Activated T-cell treated with anti-CD3 and anti-CD28 coated beads for 24 hours (primary cell): ENCODE results near the gene CCNT2.
"Not testable (repeated sequence)": the region's sequence is repeated elsewhere in the genome, so short reads cannot be mapped to it uniquely, and the experiment has no call there.

ENCODE experiments used
- DNase-seq: peaks from one replicate; pipeline ENCODE4 v3.0.0-alpha.2; 2020; ENCODE audit warnings: low read depth

The CCNT2 gene

DNA sequence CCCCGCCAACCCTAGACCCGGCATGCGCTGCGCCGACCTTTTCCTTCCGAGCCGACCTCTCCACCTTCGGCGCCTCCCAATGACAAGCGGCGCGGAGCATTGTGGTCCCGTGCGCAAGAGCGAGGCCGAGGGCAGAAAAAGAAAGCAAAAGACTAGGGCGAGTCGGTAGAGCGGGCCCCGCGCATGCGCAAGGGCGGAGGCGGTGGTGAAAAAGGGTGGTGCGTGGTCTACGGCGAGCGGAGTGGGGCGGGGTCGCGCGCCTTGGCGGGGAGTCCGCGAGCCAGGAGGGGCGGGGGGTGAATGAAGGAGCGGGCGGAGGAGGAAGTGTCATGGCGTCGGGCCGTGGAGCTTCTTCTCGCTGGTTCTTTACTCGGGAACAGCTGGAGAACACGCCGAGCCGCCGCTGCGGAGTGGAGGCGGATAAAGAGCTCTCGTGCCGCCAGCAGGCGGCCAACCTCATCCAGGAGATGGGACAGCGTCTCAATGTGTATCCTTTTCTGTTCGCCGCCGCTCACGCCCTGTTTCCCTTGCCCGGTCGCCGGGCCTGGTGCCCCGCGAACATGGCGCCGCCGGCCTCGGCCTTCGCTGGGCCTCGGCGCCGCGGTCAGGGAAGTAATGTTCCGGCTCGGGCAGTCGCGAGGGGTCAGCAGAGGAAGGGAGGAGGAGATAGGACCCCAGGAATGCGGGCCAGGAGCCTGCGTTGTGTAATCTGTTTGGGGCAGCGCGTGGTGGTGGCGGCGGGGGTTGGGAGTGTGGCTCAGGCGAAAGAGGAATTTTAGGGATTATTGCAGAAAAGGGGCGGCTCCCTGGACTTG, at the start of gene CCNT2:
Gene CCNT2, plus strand, starts transcription at position 297 of the 815 bp plus-strand sequence. Its CDS starts 33 bp downstream, at position 330.
- peak; percentile 100 for DNase-seq

DNA sequence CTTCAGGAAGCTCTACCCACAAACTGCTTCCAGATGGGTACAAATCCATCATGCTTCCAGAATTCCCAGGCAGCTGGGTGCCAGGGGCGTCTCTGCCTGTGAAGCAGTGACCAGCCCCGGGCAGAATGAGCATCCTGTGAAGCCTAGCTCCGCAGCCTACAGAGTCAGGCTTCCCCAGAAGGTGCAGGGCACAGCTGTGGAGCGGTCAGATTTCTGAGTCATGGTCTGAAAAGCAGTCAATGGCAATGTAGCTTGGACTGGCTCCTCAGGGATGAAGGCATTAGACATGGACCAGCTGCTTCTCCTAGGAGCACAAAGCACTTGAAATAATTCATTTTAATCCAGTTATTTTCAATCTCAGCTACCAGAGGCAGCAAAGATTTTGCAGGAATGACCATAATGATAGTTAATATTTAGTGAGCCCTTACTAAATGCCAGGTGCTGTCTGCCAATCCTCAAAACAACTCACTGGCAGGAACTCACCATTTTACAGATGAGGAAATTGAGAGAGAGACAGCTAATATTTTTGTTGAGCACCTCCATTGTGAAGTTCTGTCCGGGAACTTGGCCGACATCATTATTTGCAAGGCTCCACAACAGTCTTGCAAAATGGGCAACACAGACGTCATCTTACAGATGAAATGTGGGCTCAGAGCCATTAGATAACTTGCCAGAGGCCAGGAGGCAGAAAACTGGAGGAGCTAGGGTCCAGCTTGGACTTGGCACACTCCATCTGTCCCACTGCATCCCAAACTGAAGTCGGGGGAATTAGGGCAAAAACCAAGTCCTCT, 48.5 kb upstream of the CCNT2 start:
- DNase-seq: no peak

DNA sequence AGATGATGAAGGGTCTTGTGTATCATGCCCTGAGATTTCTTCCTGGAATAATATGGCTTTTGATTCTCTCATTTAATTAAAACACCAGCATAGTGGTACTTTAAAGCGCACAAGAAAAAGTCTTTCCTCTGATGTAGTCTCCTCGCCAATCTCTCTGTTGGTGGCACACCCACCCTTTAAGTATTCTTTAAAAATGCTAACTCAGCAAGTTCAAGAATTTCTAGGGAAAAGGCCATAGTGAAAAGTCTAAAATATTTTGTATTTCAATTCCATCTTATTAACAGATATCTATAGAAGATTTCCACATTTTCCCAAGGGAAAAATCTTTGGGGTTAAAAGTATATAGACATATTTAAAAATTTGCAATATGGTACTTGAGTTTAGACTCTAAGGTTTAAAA, 45.5 kb upstream of the CCNT2 start:
- DNase-seq: no peak

DNA sequence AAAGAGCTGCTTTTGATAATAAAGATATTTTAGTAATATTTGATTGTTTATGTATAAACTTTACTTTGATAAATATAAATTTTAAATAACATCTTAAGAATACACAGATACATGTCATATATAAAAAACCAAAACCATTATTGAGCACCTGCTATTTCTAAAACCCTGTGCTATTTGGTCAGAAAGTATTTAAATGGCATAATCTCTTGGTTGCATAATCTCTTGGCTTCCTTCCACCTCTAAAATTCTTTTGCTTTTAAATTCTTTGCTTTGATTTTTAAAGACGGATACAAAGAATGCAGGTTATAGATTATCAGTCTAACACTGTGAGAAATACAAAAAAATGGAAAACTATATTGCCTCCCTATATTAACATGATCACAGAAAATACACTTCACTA, 43.3 kb upstream of the CCNT2 start:
- no peak for DNase-seq

DNA sequence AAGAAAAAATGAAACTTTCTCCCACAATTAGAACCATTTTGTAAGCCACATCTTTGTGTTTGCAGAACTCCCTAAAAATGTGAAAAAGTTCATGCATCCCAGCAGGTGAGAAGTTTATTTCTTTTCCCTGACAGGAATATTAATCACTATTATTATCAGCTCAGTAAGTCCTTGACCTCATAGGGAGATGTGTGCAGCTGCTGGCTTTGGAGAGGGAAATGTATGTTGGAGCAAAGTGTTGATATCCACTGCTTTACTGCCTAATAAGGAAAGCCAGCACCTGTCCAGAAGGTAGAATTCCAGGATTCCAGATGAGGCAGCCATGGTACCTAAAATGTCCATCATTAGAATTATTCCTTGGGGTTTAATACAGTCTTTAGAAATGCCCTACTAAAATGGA, 35.8 kb upstream of the CCNT2 start:
- no peak for DNase-seq

DNA sequence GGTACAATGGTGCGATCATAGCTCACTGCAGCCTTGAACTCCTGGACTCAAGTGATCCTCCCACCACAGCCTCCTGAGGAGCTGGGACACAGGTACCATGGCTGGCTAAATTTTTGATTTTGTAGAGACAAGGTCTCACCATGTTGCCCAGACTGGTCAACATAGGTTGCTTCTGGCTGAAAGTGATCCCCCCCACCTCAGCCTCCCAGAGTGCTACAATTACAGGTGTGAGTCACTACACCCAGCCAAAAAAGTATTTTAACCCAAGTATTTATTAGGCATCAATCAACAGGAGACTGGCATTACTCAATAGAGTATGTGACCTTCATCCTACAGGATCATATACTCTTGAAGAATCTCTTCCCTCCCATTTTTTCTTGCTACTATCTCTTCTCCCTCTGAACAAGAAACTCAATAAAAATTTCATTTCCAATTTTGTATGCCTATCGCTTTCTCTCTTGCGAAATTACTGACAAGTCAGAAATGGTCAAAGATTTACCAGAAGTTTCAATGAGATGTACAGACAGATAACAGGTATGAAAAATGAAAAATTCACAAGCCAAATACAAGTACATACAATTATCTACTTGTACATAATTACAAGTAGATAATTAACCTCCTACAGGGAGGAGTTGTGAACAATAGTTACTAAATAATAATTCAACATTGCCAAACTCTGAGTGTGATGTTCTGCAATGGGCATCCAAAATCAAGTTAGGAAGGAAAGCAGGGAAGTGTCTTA, 34.9 kb upstream of the CCNT2 start:
- no peak for DNase-seq

DNA sequence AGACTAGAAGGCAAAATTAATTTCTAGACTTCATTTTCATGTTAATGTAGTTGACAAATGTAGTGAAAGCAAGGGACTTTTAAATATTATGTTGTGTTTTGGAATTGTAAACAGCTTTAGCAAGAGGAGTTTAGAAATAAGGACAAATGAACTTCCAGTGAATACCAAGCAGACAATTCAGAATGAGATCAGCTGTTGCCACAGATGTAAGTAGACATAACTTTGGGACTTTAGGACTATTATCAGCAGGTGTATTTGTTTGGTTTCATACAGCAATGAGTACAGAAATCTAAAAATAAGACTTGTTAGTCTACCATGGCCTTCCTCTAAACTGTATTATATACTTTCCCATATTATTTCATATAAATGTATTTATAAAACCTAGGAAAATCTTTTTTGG, 34.2 kb upstream of the CCNT2 start:
- no peak for DNase-seq

DNA sequence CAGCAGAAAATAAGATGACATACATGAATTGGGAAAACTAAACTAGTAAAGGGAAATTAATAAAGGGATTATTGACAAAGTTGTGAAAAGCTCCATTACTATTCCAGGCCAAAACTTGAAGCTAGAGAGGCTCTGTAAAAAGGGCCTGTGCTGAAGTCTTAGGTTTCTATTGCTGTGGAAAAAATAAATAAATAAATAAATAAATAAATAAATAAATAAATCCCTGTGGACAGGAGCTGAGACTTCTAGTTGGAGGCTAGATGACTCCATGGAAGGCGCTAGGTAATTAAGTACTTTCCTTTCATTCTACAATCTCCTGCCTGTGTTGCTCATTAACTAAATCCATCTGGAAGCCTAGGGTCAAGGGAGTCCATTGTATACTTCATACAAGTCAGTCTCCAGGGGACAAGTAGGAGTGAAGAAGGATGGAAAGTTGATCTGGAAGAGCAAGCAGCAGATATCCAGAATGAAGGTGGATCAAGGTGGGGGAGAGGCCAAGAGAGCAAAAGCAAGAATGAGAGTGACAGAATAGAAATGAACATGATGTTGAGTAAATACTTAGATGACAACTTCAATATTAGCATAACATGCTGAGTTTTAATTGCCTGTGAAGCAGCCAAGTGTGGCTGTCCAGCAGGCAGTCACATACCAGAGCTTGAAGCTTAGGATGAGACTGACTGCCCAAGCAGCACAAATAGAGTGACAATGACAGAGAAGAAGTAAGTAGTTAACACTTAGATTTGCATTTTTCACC, 26.2 kb upstream of the CCNT2 start:
- no peak for DNase-seq

DNA sequence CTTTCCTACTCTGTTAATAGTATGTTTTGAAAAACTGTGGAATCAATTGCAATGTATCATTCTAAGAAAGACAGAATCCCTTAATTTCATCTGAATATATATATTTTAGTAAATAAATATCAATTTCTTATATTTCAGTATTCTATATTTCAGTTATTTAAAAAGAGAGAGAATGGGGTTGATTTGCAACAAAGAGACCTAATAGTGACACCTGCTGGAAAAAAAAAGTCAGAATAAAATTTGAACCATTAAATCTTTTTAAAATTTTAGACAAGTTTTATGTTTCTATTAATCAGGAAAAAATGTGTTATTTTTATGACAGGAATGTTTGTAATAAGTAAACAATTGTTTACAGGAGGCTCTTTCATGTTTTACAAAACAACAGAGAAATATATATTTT, 20.7 kb upstream of the CCNT2 start:
- no peak for DNase-seq

DNA sequence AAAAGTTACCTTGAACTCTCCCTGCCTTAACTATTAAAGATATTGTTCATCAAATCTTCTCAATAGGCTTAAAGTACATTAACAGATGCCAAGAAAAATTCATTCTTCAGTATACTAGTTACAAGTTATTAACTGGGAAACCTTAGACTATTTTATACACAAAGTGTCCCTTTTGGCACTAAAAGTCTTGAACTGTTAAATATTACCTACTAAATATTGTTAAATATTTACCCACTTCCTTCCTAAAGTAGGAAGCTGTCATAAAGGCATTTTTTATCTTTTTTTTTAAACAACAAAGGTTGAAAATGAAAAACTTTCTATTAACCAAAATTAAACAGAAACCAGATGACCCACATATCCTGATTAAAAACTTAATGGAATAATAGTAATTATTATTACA, 19.4 kb upstream of the CCNT2 start:
- DNase-seq: no peak

DNA sequence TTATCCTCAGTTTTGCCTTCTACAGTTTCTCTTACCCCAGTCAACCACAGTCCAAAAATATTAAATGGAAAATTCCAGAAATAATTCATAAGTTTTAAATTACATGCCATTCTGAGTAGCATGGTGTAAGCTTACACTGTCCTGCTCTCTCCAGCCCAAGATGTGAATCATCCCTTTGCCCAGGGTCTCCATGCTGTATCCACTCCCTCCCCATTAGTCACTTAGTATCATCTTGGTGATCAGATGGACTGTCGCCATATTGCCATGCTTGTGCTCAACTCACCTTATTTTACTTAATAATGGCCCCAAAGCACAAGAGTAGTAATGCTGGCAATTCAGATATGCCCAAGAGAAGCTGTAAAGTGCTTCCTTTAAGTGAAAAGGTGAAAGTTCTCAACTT, 18.5 kb upstream of the CCNT2 start:
- DNase-seq: no peak

DNA sequence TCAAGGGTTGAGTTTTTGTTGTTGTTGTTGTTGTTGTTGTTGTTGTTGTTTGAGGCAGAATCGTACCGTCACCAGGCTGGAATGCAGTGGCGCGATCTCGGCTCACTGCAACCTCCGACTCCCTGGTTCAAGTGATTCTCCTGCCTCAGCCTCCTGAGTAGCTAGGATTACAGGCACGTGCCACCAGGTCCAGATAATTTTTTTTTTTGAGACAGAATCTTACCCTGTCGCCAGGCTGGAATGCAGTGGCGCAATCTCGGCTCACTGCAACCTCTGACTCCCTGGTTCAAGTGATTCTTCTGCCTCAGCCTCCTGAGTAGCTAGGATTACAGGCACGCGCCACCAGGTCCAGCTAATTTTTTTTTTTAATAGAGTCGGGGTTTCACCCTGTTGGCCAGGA, 14.9 kb upstream of the CCNT2 start:
- not testable (repeated sequence) for DNase-seq

DNA sequence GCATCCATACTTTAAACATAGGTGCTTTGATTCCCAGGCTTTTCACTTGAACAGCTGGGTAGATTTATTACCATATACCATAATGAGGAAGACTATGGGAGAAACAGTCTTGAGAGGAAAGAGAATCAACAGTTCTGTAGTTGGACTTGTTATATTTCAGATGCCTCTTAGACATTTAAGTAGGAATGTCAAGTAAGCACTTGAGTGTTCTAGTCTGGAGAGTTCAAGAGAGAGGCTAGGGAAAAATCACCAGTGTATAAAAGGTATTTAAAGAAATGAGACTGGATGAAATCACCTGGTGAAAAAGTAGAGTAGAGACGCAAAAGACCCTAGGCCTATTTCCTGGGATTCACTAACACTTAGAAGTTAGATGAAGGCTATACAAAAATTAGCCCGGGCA, 13.5 kb upstream of the CCNT2 start:
- DNase-seq: no peak

DNA sequence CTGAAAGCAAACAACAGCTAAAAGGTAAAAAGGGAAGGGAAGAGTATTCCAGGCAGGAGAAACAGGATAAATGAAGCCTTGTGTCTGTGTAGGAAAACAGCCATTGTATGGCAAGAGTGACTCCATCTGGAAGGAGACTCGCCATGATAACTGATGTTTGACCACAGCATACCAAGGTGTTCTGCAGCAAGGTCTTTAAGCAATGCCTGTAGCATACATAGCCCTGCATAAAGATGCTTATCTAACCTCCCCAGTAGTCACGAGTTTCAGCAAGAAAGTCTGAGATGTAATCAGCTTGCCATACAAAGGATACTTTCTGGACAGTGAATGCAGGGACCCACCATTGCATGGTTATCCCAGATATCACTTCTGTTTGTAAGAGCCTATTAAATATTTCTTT, 11.9 kb upstream of the CCNT2 start:
- no peak for DNase-seq

DNA sequence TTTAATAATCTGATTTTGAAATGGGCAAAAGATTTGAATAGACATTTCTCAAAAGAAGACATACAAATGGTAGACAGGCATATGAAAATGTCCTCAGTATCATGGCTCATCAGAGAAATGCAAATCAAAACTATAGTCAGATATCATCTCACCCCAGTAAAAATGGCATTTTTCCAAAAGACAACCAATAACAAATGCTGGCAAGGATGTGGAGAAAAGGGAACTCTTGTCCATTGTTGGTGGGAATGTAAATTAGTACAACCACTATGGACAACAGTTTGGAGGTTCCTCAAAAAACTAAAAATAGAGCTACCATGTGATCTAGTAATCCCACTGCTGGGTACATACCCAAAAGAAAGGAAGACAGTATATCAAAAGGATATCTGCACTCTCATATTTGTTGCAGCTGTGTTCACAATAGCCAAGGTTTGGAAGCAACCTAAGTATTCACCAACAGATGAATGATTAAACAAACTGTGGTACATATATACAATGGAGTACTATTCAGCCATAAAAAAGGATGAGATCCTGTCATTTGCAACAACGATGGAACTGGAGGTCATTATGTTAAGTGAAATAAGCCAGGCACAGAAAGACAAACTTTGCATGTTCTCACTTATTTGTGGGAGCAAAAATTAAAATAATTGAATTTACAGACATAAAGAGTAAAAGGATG, 11.0 kb upstream of the CCNT2 start:
- not testable (repeated sequence) for DNase-seq

DNA sequence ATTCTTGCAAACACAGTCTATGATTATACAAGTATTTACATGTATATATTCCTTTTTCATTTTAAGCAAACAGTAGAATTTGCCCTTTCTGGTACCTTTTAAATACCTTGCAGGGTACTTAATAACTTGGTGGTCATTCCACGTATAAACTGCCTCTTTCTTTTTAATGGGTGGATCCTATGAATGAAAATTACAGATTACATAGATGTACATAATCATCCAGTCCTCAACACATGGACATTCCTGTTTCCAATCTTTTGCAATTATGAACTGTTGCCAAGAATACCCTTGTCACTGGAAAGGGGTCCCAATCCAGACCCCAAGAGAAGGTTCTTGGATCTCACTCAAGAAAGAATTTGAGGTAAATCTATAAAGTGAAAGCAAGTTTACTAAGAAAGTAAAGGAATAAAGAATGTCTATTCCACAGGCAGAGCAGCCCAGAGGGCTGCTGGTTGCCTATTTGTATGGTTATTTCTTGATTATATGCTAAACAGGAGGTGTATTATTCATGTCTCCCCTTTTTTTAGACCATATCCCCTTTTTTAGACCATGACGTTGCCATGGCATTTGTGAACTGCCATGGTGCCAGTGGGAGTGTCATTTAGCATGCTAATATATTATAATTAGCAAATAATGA, 7.7 kb upstream of the CCNT2 start:
- DNase-seq: no peak

DNA sequence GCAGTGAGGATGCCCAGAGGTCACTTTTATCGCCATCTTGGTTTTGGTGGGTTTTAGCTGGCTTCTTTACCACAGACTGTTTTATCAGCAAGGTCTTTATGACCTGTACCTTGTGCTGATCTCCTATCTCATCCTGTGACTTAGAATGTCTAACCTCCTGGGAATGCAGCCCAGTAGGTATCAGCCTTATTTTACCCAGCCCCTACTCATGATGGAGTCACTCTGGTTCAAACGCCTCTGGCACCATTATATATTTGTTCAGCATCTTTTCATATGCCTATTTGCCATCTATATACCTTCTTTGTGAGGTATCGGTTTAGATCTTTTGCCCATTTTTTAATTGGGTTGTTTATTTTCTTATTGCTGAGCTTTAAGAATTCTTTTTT, 7.2 kb upstream of the CCNT2 start:
- no peak for DNase-seq

DNA sequence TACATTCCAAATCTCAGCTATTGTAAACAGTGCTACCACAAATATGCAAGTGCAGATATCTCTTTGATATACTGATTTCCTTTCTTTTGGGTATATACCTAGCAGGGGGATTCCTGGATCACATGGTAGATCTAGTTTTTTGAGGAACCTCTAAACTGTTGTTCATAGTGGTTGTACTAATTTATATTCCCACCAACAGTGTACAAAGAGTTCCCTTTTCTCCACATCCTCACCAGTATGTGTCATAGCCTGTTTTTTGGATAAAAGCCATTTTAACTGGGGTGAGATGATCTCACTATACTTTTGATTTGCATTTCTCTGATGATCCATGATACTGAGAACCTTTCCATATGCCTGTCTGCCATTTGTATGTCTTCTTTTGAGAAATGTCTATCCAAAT, 6.3 kb upstream of the CCNT2 start:
- no peak for DNase-seq

DNA sequence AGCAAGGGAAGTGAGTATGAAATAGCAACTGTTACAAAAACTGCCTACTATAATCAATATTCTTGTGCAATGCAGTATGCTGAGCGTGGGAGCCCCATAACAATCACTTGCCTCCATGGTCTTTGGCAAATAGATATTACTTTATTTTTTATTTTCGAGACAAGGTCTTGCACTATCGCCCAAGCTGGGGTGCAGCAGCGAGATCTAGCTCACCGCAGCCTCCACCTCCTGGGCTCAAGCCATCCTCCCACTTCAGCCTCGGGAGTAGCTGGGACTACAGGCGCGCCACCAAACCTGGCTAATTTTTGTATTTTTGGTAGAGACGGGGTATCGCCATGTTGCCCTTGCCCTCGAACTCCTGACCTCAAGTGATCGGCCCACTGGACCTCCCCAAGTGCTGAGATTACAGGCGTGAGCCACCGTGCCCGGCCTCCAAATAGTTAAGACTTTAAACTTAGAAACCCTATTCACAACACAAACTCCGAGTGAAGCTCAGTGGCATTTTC, 1.2 kb upstream of the CCNT2 start:
- DNase-seq: peak; percentile 13

DNA sequence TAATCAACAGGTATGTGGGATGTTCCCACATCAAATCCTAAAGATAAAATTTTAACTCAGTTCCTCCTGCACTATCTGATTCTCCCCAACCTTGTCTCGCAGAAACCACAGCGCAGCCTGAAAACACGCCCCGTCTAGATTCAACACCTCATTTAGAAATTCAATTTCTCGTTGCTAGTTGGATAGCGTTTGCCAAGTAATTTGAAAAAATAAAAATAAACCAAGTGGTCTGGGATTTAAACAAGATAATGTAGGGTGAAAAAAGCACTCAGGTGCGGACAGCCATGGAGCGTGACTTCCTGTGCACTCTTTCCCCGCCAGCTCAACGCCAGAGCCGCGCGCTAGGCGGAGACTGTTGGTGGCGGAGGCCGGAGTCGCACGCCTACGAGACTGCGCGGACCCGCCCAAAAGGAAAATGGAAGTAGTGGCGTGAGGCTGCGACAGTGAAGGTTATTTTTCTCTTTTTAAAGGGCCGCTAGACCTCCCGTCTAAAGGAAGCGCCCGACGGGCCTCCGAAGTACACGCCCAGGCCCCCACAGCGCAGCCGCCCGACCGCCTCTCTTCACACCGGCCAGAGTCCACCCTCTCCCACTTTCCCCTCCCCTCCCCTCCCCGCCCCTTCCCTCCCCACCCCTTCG, 615 bp upstream of the CCNT2 start:
- DNase-seq: peak; percentile 85
